K562 (cell line): Measurements from ENCODE around the gene FOXN3.

Experiments used
- ARID1B ChIP-seq: fragments of 450-650 bp; IDR thresholded peaks from 2 replicates; pipeline ENCODE4 v1.6.1; 2016; ENCODE audit warnings: antibody characterized with exemption, mild to moderate bottlenecking, inconsistent platforms
- HIVEP1 ChIP-seq: fragments of 250-450 bp; sonication (Bioruptor Pico); IDR thresholded peaks from 2 replicates; pipeline ENCODE4 v1.4.0; 2020; ENCODE audit warnings: mild to moderate bottlenecking
- TF ChIP-seq, protein P1 (sequence below), 2 experiments: fragments of 450-650 bp in 1 of 2; sonication (generic) in 1 of 2; formaldehyde crosslinking in 1 of 2; IDR thresholded peaks in 1 of 2; conservative IDR thresholded peaks in 1 of 2; 2 replicates each; pipeline versions ENCODE4 v1.6.1 to v1.8.1; 2016 to 2023; ENCODE audit warnings: mild to moderate bottlenecking in 2 of 2, moderate library complexity in 2 of 2, inconsistent platforms in 1 of 2, missing genetic modification reagents in 1 of 2
- TF ChIP-seq, protein P2 (sequence below): sonication (generic); formaldehyde crosslinking; IDR thresholded peaks from 2 replicates; pipeline ENCODE4 v1.8.1; 2023; ENCODE audit warnings: mild to moderate bottlenecking, missing genetic modification reagents

DNA sequence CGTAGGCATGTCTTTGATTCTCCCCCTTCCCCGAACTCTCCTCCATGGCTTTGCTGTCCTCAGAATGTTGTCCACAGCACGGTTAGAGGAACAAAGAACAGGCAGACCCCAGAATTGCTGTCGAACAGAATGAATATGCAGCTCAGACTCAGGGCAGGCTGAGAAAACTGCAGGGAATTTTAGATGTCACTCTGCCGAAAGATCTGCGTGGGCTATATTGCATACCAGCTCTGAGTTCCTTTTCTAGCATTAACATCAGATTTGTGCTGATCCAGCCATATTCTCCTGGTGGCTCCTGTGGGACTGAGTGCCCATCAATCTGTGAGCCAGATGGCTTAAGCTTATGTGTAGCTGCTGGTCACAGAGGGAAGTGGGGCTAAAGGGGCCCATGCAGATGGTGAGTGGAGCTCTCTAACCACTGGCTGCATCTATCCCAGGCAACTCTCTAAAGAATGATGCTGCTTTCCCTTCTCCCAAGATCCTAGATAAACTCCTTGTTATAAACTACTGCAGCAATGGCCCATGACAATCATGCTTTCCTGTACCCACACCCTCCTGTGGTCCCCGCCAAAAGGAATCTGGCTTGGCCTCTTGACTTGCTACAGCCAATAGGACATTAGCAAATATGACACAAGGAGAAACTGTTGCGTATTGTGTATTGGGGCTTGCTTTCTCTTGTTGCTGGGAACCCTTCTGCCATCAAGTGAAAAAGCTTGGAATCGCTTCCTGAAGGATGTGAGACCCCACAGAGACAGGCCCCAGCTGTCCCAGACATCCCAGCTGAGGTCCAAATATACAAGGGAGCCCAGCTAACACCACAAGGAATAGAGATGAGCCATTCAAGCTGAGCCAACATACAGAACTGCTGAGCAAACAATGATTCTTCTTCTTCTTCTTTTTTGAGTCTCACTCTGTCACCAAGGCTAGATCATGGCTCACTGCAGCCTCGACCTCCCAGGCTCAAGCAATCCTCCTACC is 101.3 kb downstream of the FOXN3 start:
- TF ChIP-seq, protein P1, sequence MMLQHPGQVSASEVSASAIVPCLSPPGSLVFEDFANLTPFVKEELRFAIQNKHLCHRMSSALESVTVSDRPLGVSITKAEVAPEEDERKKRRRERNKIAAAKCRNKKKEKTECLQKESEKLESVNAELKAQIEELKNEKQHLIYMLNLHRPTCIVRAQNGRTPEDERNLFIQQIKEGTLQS (IDR thresholded peaks at IDR 0.05), result no peak
- TF ChIP-seq, protein P1 (CRISPR knock-in tag; conservative IDR thresholded peaks at IDR 0.05), result no peak
- TF ChIP-seq HIVEP1 (CRISPR knock-in tag), result no peak
- TF ChIP-seq, protein P2, sequence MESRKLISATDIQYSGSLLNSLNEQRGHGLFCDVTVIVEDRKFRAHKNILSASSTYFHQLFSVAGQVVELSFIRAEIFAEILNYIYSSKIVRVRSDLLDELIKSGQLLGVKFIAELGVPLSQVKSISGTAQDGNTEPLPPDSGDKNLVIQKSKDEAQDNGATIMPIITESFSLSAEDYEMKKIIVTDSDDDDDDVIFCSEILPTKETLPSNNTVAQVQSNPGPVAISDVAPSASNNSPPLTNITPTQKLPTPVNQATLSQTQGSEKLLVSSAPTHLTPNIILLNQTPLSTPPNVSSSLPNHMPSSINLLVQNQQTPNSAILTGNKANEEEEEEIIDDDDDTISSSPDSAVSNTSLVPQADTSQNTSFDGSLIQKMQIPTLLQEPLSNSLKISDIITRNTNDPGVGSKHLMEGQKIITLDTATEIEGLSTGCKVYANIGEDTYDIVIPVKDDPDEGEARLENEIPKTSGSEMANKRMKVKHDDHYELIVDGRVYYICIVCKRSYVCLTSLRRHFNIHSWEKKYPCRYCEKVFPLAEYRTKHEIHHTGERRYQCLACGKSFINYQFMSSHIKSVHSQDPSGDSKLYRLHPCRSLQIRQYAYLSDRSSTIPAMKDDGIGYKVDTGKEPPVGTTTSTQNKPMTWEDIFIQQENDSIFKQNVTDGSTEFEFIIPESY (CRISPR knock-in tag), result no peak
- no peak for TF ChIP-seq ARID1B
